GM20000 (cell line): ENCODE measurements around the gene RYR3.

ENCODE experiments used
- DNase-seq: peaks from one replicate; pipeline ENCODE4 v3.0.0; 2012; ENCODE audit warnings: low spot score
- CTCF ChIP-seq: IDR thresholded peaks from 2 replicates; pipeline ENCODE4 v1.5.1; 2012; ENCODE audit warnings: mild to moderate bottlenecking, control low read depth; ENCODE audit errors: extremely low read depth, missing control alignments

The RYR3 gene

GRCh38 chr15:33738941-33739664, 428.3 kb downstream of the RYR3 start:
- TF ChIP-seq CTCF, result no peak
- DNase-seq, result no peak

DNA sequence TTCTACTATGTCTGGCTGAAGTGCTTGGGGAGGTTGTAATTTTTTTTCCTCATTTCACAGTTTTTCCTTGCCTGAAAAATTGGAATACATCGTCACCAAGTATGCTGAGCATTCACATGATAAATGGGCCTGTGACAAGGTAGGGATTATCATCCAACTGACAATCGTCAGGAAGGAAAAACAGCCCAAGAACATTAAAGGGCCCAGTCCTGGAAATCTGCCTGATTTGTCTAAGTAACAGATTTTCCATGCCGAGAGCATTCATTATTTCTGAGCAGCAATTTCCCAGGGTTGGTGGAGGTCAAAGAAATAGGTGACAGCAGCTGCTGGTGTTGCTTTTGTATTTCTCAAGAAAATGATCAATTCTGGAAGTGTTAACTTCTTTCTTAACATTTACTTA, 431.5 kb downstream of the RYR3 start:
- TF ChIP-seq CTCF, result no peak
- no peak for DNase-seq

- DNase-seq, result no peak
- no peak for TF ChIP-seq CTCF
Measured at GRCh38 chr15:33742800-33743199, 432.0 kb downstream of the RYR3 start.

GRCh38 chr15:33746203-33746602, 435.4 kb downstream of the RYR3 start:
- TF ChIP-seq CTCF, result no peak
- no peak for DNase-seq

DNA sequence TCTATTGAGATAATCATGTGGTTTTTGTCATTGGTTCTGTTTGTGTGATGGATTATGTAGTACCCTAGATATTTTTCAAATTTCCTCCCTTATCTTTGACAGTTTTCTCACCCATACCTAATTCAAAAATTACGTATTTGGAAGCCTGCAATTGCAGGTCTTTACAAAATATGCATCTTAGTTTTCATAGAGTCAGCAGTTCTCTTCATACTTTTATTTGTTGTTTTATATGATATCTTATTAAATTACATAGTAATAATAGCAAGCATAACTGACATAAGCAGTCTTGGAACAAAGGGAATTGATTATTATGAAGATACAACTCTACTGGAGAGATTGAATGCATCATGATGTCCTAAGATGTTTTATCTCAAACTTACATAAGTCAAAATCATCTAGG, 442.2 kb downstream of the RYR3 start:
- TF ChIP-seq CTCF, result no peak
- no peak for DNase-seq

- TF ChIP-seq CTCF, result no peak
- DNase-seq, result no peak
Measured at GRCh38 chr15:33754242-33754641, 443.5 kb downstream of the RYR3 start.

GRCh38 chr15:33756961-33757360, 446.2 kb downstream of the RYR3 start:
- no peak for TF ChIP-seq CTCF
- no peak for DNase-seq
